GM18519 (cell line): Measurements from ENCODE around the gene ATP9A.
"Not testable (repeated sequence)": the region's sequence is repeated elsewhere in the genome, so short reads cannot be mapped to it uniquely, and the experiment has no call there.

ENCODE experiments used
- ATAC-seq: cut with Tn5 transposase; IDR thresholded peaks from one replicate; pipeline ENCODE4 v1.9.1; 2021; ENCODE audit warnings: mild to moderate bottlenecking, moderate library complexity; ENCODE audit not compliant: unreplicated experiment, low FRiP score

Gene ATP9A, protein sequence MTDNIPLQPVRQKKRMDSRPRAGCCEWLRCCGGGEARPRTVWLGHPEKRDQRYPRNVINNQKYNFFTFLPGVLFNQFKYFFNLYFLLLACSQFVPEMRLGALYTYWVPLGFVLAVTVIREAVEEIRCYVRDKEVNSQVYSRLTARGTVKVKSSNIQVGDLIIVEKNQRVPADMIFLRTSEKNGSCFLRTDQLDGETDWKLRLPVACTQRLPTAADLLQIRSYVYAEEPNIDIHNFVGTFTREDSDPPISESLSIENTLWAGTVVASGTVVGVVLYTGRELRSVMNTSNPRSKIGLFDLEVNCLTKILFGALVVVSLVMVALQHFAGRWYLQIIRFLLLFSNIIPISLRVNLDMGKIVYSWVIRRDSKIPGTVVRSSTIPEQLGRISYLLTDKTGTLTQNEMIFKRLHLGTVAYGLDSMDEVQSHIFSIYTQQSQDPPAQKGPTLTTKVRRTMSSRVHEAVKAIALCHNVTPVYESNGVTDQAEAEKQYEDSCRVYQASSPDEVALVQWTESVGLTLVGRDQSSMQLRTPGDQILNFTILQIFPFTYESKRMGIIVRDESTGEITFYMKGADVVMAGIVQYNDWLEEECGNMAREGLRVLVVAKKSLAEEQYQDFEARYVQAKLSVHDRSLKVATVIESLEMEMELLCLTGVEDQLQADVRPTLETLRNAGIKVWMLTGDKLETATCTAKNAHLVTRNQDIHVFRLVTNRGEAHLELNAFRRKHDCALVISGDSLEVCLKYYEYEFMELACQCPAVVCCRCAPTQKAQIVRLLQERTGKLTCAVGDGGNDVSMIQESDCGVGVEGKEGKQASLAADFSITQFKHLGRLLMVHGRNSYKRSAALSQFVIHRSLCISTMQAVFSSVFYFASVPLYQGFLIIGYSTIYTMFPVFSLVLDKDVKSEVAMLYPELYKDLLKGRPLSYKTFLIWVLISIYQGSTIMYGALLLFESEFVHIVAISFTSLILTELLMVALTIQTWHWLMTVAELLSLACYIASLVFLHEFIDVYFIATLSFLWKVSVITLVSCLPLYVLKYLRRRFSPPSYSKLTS

DNA sequence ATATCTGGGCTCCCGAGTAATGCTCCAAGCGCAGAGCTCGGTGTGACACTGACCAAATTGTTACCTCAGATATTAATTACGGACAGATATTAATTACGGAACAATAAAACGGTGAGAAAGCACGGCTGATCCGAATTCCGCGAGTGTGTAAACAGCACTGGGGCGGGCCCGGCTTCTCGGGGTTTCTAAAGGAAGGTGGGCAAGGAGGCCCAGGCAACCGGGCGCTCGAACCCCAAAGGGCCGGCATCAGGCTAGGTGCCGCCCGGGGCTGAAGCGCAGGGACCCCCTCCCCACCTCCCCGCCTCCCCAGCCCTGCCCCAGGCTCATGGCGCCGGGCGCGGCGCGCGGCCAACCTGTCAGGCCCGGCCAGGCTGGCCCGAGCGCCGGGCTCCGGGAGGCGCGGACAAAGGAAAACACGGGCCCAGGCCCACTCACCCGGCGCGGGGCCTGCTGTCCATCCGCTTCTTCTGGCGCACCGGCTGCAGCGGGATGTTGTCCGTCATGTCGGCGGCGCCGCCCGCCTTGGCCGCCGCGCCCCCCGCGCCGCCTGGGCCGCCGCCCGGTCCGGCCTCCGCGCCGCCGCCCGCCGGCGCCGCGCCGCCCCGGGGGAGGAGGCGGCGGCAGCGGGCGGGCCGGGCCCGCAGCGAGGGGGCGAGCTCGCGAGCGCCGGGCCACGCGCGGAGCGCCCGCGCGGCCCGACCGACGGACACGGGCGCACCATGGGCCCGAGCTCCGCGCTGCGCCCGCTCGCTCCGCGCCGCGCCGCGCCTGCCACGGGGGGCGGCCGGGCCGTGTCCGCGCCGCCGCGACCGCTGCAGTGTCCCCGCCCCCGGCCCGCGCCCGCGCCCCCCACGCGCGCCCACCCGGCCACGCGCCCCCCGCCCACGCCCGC is at the start of gene ATP9A:
Gene ATP9A, minus strand, starts transcription at position 524 of the 892 bp plus-strand sequence. Its CDS starts 21 bp downstream, at position 503.
- ATAC-seq = no peak

DNA sequence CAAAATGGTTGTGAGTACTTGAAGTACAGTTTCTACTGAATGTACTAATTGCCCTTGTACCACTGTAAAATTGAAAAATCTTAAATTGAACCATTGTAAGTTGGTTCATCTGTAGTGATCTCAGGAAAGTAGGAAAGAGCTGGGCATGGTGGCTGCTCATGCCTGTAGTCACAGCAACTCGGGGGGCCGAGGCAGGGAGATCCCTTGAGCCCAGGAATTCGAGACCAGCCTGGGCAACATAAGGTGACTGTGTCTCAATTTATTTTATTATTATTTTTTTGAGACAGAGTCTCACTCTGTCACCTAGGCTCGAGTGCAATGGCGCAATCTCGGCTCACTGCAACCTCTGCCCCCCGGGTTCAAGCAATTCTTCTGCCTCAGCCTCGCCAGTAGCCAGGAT is 48.7 kb upstream of the ATP9A start:
- not testable (repeated sequence) for ATAC-seq

DNA sequence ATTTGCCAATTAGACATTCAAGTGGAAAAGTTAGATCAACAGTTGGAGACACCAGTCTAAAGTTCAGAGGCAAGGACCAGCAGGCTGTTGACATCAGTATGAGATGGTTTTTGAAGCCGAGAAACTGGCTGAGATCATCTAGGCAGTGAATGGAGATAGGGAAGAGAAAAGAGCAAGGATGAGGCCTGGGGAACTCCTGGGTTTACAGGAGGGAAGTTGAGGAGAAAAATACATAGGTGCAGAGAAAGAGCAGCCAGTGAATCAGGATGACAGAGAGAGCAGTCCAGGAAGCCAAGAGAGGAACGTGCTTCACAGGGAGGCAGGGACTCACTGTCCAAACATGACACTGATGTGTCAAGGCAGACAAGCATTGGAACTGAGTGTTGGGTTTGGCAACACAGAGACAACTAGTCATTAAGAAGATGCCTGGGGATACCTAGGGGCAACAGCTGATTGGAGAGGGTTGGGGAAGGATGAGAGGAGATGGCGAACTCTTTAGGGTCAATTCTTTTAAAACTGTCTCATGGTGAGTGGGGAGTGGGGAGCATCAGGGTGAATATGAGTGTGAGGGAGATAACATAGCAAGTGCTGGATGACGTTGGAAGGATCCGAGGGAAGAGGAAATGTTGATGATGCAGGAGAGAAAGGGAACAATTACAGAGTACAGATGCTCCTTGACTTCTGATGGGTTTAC is 47.3 kb upstream of the ATP9A start:
- no peak for ATAC-seq

DNA sequence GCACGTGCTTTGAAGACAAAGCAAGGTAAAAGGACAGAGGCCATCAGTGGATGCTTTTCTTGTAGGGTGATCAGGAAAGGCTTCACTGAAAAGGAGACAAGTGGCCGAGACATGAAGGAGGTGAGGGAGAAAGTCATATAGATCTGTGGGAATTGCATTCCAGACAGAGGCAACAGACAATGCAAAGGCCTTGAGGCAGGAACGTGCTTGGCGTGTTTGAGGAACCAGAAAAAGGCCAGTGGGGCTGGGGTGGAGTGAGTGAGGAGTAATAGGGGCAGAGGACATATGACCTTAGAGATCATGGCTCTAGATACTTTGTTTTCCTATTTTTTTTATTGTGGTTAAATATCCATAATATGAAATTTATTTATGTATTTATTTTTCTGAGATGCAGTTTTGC is 44.7 kb upstream of the ATP9A start:
- no peak for ATAC-seq

DNA sequence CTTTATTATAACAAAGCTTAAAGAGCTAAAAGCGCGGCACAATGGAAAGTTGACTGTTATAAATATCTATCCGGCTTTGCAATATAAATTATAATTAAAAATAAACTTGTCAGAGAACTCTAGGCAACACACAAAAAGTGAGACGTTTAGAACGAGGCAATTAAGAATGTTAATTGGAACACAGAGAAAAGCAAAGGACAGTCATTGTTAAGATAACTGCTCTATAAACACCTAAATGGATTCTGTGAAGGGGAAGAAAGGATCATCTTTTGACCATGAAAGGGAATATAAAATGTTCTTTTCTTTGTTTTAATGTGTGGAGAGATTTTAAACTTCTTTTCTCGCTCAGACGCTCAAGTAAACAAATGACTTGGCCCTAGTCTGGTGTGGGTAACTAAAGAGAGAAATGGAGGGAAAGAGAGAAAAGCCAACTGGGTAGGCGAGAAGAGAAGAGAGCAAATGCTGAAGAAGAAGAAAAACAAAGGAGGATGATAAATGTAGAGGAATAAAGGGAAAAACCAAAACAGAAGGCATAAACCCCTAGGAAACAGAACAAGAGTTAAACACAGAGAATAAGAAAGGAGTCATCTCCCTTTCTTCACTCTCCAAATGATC is 43.4 kb upstream of the ATP9A start:
- ATAC-seq = no peak

DNA sequence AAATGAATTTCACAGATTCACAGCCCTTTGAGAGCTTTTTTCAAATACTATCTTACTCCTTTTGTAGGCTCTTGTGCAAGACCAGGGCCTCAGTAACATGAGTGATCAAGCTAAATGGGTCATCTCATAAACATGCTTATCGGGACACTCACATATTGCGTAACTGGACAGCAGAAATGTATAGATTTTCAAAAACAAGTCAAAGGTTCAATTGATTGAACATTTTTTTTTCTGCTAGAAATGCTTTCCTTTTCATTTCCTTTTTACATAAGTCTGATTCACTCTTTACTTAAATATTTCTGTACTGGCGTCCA is 42.8 kb upstream of the ATP9A start:
- ATAC-seq = no peak

DNA sequence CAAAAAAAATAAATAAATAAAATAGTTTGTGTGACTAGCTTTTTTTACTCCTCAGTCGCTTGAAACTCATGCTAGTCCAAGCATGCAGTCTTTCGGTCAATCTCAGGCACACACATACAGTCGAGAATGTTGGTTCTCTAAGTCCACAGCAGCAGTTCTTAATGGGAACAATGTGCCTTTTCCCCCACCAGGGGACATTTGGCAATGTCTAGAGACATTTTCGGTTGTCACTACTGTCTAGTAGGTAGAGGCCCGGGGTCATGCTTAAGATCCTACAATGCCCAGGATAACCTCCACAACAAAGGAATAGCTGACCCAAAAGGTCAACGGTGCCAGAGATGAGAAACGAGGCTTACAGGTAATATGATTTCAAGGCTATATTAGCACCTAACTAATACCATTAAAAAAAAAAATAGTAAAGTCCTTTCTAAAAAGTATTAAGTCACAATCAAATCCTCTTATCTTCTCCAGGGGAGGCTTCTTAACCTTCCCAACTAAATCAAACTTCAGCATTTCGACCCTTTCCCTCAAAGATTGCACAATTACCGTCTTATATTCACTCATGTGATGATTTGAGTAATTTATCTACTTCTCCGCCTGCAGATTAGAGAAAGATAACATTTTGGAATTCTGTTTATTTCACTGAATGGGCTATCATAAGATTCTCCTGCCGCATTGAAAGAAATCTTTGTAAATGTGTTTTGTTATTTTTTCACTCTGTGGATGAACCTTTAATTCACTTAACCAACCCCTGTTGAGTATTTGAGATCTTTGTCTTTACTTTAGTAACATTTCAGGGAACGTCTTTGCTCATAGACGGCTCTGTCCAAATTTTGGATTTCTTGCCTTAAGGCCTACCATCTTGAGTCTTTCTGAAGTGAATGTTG is 42.2 kb upstream of the ATP9A start:
- ATAC-seq = no peak

DNA sequence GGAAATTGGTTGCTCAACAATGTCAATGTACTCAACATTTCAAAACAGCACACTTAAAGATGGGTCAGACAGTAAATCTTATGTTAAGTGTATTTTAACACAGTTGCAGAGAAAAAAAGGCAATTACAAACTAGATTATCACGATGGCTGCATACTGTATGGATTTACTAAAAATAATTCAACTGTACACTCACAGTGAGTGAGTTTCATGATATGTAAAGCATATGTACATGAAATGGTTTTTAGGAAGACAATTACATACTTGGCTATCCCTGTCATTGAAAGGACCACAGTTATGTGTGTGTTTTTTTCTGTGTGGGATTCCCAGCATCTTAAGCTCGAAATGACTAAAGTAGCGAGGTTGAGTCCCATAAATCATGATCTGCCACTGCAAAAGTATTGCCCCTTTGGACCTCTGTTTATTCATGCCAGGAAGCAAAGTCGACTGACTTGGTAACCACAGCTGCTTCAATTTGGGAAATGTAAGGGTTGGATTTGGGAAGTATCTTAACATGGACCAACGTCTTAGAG is 39.6 kb upstream of the ATP9A start:
- no peak for ATAC-seq

DNA sequence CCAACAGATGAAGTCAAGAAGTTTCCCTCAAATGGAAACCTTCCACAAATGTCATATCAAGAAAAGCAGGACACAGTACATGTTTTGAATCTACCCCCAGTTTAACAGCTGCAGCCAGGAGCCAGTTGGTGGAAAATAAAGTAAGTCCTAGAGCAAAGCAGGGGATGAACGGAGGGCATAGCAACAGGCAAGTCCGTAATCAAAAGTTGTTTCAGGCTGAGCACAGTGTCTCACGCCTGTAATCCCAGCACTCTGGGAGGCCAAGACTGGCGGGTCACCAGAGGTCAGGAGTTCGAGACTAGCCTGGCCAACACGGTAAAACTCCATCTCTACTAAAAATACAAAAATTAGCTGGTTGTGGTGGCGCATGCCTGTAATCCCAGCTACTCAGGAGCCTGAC is 36.6 kb upstream of the ATP9A start:
- no peak for ATAC-seq

DNA sequence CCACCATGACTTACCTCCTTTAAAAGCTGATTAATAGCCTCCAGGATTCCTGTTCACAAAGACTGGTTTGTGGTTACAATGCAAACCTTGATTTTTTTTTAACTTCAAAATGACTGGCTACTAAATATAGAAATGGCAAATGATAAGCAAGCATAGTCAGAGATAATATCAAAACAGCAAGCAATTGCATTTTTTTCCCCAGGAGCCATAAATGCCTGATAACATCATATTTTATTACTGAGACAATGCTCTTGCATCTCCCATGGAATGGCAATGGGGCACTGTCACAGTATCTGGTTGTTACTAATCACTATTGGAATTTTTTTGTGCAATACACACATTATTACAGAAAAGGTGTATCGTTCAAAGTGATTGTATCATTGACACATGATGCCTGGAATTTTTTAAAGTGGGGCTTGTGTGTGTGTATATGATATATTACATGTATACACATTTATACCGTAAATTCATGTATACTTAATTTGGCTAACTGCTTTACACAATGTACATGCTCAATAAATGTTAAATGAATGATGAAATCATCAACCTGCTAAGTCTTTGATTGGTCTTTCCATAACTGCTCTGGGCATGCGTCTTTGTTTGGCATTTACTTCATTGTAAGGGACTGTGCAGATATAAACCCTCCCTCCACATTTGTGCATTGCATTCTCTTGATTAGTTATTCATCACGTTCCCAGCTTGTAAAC is 35.1 kb upstream of the ATP9A start:
- ATAC-seq = no peak

DNA sequence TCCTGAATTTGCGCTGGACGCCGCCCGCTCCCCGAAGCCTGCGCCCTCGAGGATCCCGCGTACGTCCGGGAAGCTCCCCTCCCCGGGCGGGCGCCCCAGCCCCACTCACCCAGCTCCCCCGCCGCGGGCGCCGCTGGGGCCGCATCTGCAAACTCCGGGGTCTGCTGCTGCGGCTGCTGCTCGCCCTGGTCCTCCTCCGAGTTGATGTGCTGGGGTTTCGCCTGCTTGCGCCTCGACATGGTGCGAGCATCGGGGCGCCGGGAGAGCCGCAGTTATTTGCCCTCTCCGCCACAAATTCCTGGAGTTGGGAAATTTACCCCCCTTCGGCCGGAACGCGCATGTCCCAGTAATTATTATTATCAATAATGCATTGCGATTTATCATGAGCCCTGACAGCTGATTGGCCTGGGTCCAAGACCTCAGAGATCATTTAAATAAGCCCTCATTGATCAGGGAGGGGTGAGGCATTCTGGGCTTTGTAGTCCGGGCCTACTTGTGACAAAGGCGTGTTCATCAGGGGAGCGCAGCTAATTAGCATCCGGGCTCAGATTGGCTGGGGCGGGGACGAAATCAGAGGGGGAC is 34.1 kb upstream of the ATP9A start, which contains the start of gene SALL4:
Gene SALL4, minus strand, starts transcription at position 352 of the 582 bp plus-strand sequence. Its CDS starts 113 bp downstream, at position 239.
- ATAC-seq = no peak

DNA sequence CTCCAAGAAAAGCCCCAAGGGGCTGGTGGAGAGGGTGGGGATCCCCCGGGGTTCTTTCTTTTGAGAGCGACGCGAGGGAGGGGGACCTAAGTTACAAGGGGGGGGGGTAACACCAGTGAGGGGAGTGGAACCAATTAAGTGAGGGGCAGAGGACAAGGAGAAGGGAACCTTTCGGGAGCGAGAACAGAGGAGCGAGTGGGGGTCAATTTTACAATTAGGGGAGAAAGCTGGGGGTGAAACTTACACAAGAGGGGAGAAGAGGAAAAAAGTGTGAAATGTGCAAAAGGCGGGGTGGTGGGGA is 33.6 kb upstream of the ATP9A start:
- ATAC-seq = no peak

DNA sequence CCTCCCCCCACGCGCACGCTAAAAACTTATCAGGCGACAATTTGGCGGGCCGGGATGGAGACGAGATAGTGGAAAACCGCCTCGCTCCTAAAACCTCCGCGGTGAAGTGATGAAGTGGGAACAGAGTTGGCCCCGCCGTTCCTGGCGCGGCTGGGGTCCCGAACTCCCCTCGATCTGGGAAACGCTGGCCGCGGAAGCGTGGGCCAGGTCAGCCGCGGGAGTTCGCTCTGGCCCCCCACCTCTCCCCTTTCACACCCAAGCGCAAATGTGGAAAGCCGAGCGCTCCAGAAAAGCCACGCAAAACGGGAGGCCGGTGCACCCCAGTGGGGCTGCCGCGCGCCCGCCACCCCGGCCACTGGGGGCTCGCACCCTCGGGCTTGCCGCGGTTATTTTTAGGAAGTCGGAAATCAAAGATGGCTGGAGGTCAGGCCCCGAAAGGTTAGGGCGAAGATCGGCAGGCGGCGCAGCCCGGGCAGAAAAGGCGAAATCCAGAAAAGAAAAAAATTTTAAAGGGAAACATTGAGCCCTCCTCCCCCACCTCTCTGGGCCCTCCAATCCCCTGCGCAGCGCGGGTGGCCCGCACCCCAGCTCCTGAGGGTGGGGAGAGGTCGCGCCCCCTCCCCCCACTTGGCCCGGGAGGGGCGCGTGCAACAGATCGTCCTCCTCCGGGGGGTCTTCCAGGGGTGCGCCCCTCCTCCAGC is 33.1 kb upstream of the ATP9A start:
- no peak for ATAC-seq

DNA sequence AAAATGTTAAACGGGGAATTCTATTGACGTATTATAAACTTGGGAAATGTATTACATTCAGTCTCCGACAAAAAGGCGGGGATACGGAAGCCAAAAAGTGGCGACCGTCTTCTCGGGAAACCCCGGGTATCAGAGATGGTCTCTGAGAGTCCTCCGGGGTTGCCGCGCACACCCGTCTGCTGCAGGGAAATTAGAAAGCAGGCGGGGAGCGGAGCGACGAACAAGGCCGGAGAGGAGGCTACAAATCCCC is 32.6 kb upstream of the ATP9A start:
- ATAC-seq = no peak

DNA sequence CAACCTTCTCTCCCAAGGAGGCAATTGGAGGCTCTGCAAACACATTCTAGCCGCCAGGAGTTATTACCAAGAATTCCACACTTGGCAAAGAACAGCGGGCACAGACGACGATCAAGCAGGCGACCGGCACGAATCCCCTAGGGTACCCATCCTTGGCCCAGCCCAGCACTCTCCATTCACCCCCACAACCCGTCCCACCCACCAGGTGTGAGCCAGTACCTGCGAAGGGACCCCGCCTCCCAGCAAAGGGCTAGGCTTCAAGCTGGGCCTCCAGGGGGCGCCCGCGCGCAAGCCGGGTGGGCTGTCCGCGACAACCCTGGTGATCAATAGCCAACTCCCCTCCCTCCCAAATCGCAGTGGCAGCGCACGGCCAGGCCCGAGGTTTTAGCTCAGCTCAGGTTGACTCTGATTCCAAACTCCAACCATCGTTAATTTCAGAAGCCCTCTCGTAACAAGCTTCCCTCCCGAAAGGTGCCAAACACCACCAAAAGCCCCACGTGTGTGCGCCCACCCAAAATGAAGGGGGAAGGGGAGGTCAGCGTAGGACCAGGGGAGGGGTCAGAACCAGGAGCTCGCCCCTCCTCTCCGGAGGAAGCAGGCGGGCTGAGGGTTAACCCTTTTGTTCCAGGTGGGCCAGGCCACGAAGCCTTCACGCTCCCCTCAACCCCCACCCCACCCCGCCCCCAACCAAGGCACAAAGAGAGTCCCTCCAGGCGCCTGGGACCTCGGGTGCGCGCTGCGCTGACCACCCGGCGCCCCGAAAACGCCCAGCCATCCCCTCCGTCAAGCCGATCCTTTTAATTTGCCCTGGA is 32.1 kb upstream of the ATP9A start:
- no peak for ATAC-seq

DNA sequence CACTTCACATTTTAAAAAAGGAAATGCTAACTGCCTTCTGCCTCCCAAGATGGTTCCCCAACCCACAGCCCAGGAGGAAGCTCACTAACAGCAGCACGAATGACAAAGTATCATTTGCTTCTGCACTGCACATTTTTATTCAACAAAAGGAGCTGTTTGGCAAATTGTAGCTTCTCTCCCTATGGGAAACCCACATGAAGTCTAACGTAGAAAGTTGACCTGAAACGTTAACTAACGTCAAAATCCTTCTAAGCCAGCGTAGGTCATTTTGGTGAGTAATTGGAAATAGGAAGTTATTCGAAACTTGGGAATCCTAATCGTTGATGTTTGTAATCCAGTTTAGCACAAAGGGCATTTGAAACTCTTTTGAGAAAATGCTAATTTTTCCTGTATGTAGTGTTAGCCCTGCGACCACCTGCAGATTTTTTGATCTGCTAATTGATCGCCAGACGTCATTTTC is 31.2 kb upstream of the ATP9A start:
- ATAC-seq = no peak
